Stimulated activated CD8-positive, alpha-beta memory T cell treated with anti-CD3 and anti-CD28 coated beads, Interleukin-4, amount 100 ng/mL, for 1 hour (primary cell): ENCODE data around the gene RARB.

ENCODE experiments used
- DNase-seq, 2 donors: peaks; one replicate each; pipeline ENCODE4 v3.0.0-alpha.2; 2020; ENCODE audit warnings: low read depth in 2 of 2, low spot score in 1 of 2

Gene RARB

GRCh38 chr3:25421747-25422146 lies 6.3 kb upstream of the RARB start:
- DNase-seq, result no peak

GRCh38 chr3:25423780-25424588 lies 4.1 kb upstream of the RARB start:
- no peak for DNase-seq

- no peak for DNase-seq
Measured at GRCh38 chr3:25424614-25425013, 3.4 kb upstream of the RARB start.

- no peak for DNase-seq
Measured at GRCh38 chr3:25426408-25426807, 1.7 kb upstream of the RARB start.

- DNase-seq, result no peak
Measured at GRCh38 chr3:25427155-25427554, 908 bp upstream of the RARB start.

GRCh38 chr3:25427563-25427941 lies 511 bp upstream of the RARB start:
- no peak for DNase-seq

GRCh38 chr3:25428789-25429335 lies 799 bp downstream of the RARB start:
- no peak for DNase-seq

GRCh38 chr3:25429361-25430286 lies 1.6 kb downstream of the RARB start:
- no peak for DNase-seq

GRCh38 chr3:25430287-25430934 lies 2.3 kb downstream of the RARB start:
- no peak for DNase-seq

- no peak for DNase-seq
Measured at GRCh38 chr3:25430935-25431770, 3.1 kb downstream of the RARB start.

- no peak for DNase-seq
Measured at GRCh38 chr3:25432176-25432720, 4.2 kb downstream of the RARB start.

GRCh38 chr3:25433106-25433505 lies 5.0 kb downstream of the RARB start:
- no peak for DNase-seq

- no peak for DNase-seq
Measured at GRCh38 chr3:25433868-25434267, 5.8 kb downstream of the RARB start.

GRCh38 chr3:25437953-25438352 lies 9.9 kb downstream of the RARB start:
- DNase-seq, result no peak

- DNase-seq, result no peak
Measured at GRCh38 chr3:25438791-25439555, 10.9 kb downstream of the RARB start.

- DNase-seq, result no peak
Measured at GRCh38 chr3:25441234-25441856, 13.3 kb downstream of the RARB start.

GRCh38 chr3:25442486-25442885 lies 14.4 kb downstream of the RARB start:
- DNase-seq, result no peak

GRCh38 chr3:25444273-25444672 lies 16.2 kb downstream of the RARB start:
- DNase-seq, result no peak

- no peak for DNase-seq
Measured at GRCh38 chr3:25445731-25446130, 17.7 kb downstream of the RARB start.
